OCI-LY3 (cell line): Measurements from ENCODE around the gene NDC1.

Experiments
- H2AFZ ChIP-seq: fragments of 200-600, 300-600 bp; shearing (Covaris generic); 2 replicates; pipeline ENCODE4 v1.6.0; 2014; ENCODE audit warnings: antibody characterized with exemption, low read depth, low read length
- H3K27ac ChIP-seq: fragments of 200-600, 300-600 bp; sonication (generic); 2 replicates; pipeline ENCODE4 v1.5.1; 2014; ENCODE audit warnings: mild to moderate bottlenecking, low read length, moderate library complexity, mixed read lengths
- H3K27me3 ChIP-seq: fragments of 200-600, 300-600 bp; sonication (generic); 2 replicates; pipeline ENCODE4 v1.6.1; 2014; ENCODE audit warnings: low read depth, low read length, mixed read lengths
- H3K36me3 ChIP-seq: fragments of 200-600, 300-600 bp; sonication (generic); replicated peaks from 2 replicates; pipeline ENCODE3; 2014; ENCODE audit warnings: low read depth, low read length, mixed read lengths
- H3K4me1 ChIP-seq: fragments of 300-600, 200-600 bp; sonication (generic); 2 replicates; pipeline ENCODE4 v1.6.1; 2014; ENCODE audit warnings: low read length, mixed read lengths
- H3K4me2 ChIP-seq: fragments of 200-600, 300-600 bp; sonication (generic); 2 replicates; pipeline ENCODE4 v1.6.1; 2014; ENCODE audit warnings: low read length, mixed read lengths
- H3K4me3 ChIP-seq: fragments of 300-600, 200-600 bp; sonication (generic); 2 replicates; pipeline ENCODE4 v1.5.1; 2014; ENCODE audit warnings: antibody characterized with exemption, mild to moderate bottlenecking, low read length, moderate library complexity
- H3K79me2 ChIP-seq: fragments of 300-600, 200-600 bp; shearing (Covaris generic); 2 replicates; pipeline ENCODE4 v1.6.1; 2014; ENCODE audit warnings: mild to moderate bottlenecking, low read length, mixed read lengths
- H3K9ac ChIP-seq: fragments of 300-600, 200-600 bp; shearing (Covaris generic); 2 replicates; pipeline ENCODE4 v1.6.0; 2014; ENCODE audit warnings: mild to moderate bottlenecking, low read length, moderate library complexity
- H3K9me3 ChIP-seq: fragments of 200-600, 300-600 bp; shearing (Covaris generic); 2 replicates; pipeline ENCODE4 v1.6.1; 2014; ENCODE audit warnings: low read length, mixed read lengths; ENCODE audit not compliant: insufficient read depth
- H4K20me1 ChIP-seq: fragments of 200-600, 300-600 bp; sonication (generic); 2 replicates; pipeline ENCODE4 v1.6.1; 2016; ENCODE audit warnings: low read length, mixed read lengths; ENCODE audit not compliant: insufficient read depth
- CTCF ChIP-seq: fragments of 200-600, 300-600 bp; sonication (generic); IDR thresholded peaks from 2 replicates; pipeline ENCODE4 v1.5.1; 2014; ENCODE audit warnings: antibody characterized with exemption, low read length, low read depth
- EZH2phosphoT487 ChIP-seq: fragments of 200-600 bp; shearing (Covaris generic); IDR thresholded peaks from 2 replicates; pipeline ENCODE4 v1.6.1; 2018; ENCODE audit warnings: antibody characterized with exemption, mixed run types, low read depth

Gene NDC1

GRCh38 chr1:53735261-53735660 is 102.8 kb downstream of the NDC1 start:
- Histone ChIP-seq H3K9me3 (no peaks in the 10 kb centered on the region), H3K4me3 (no peak overlapping the region), H4K20me1 (no peaks in the 10 kb centered on the region), H3K27ac (no peak overlapping the region), H2AFZ (no peak overlapping the region), H3K27me3 (no peaks in the 10 kb centered on the region), H3K4me1 (no peaks in the 10 kb centered on the region), H3K36me3 (no peaks in the 10 kb centered on the region), H3K4me2 (no peak overlapping the region), H3K9ac (no peak overlapping the region), H3K79me2 (no peaks in the 10 kb centered on the region)
- TF ChIP-seq EZH2phosphoT487 (no peak), CTCF (no peak)

- Histone ChIP-seq H3K9ac (no peak overlapping the region), H3K4me2 (no peak overlapping the region), H3K36me3 (no peaks in the 10 kb centered on the region), H3K4me1 (no peaks in the 10 kb centered on the region), H3K79me2 (no peaks in the 10 kb centered on the region), H3K4me3 (no peak overlapping the region), H4K20me1 (no peaks in the 10 kb centered on the region), H3K27me3 (no peaks in the 10 kb centered on the region), H2AFZ (no peak overlapping the region), H3K27ac (no peak overlapping the region), H3K9me3 (no peaks in the 10 kb centered on the region)
- TF ChIP-seq CTCF (no peak), EZH2phosphoT487 (no peak)
These were observed 103.4 kb downstream of the NDC1 start for GRCh38 chr1:53734650-53735211.

GRCh38 chr1:53733975-53734649 is 104.0 kb downstream of the NDC1 start:
- Histone ChIP-seq H3K79me2 (no peaks in the 10 kb centered on the region), H3K9ac (no peak overlapping the region), H3K9me3 (no peaks in the 10 kb centered on the region), H3K27me3 (no peaks in the 10 kb centered on the region), H3K36me3 (no peaks in the 10 kb centered on the region), H3K4me2 (no peak overlapping the region), H3K4me3 (no peak overlapping the region), H3K4me1 (no peaks in the 10 kb centered on the region), H3K27ac (no peak overlapping the region), H2AFZ (no peak overlapping the region), H4K20me1 (no peaks in the 10 kb centered on the region)
- TF ChIP-seq EZH2phosphoT487 (no peak), CTCF (no peak)

GRCh38 chr1:53733447-53733931 is 104.6 kb downstream of the NDC1 start:
- H3K9ac ChIP-seq = no peak overlapping the region
- no peaks in the 10 kb centered on the region for H3K36me3 ChIP-seq
- no peaks in the 10 kb centered on the region for H3K4me1 ChIP-seq
- no peaks in the 10 kb centered on the region for H3K79me2 ChIP-seq
- no peaks in the 10 kb centered on the region for H4K20me1 ChIP-seq
- H3K9me3 ChIP-seq = no peaks in the 10 kb centered on the region
- H3K27ac ChIP-seq = no peak overlapping the region
- no peak overlapping the region for H2AFZ ChIP-seq
- H3K4me2 ChIP-seq = no peak overlapping the region
- no peak overlapping the region for H3K4me3 ChIP-seq
- H3K27me3 ChIP-seq = no peaks in the 10 kb centered on the region
- TF ChIP-seq CTCF (no peak), EZH2phosphoT487 (no peak)
